HG02943 (cell line): ENCODE measurements around the gene JAZF1.

Source experiments
- ATAC-seq: cut with Tn5 transposase; IDR thresholded peaks from one replicate; pipeline ENCODE4 v1.9.1; 2021; ENCODE audit warnings: mild to moderate bottlenecking, low read depth, moderate library complexity; ENCODE audit not compliant: unreplicated experiment

Gene JAZF1

DNA sequence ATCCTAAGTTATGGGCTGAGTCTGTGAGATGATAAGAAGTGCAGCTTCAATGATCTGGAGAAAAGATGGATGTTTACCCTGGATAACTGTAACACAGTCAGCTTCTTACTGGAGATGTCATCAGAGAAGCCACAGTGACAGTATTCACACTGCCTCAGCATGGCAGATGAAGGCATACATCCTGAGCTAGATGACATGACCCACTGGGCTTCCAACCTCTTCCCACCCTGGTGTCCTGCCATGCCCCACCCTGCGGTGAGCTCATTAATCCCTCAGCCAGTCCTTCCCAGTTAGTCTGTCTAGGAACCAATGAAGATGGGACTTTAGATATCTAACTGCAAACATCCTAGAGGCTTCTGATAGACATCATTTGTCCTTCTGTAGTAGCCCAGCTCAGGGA lies 226.8 kb downstream of the JAZF1 start:
- no peak for ATAC-seq

DNA sequence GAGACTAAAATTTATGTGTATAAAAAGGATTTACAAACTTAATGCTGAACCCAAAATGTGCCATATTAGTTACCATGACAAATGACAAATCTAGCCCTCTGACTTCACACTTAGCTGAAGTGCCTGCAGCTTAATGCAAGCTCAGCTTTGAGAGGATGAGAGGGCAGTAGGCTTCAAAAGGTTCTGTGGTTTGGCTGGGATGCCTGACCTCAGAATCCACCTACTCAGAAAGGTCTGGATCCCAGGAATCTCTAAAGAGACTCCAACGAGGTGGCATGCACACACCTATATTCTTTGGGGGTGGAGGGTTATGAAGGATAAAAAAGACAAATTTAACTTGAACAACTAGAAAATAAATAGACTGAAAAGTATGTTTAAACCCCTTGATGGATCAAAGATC lies 227.2 kb downstream of the JAZF1 start:
- ATAC-seq, result no peak

DNA sequence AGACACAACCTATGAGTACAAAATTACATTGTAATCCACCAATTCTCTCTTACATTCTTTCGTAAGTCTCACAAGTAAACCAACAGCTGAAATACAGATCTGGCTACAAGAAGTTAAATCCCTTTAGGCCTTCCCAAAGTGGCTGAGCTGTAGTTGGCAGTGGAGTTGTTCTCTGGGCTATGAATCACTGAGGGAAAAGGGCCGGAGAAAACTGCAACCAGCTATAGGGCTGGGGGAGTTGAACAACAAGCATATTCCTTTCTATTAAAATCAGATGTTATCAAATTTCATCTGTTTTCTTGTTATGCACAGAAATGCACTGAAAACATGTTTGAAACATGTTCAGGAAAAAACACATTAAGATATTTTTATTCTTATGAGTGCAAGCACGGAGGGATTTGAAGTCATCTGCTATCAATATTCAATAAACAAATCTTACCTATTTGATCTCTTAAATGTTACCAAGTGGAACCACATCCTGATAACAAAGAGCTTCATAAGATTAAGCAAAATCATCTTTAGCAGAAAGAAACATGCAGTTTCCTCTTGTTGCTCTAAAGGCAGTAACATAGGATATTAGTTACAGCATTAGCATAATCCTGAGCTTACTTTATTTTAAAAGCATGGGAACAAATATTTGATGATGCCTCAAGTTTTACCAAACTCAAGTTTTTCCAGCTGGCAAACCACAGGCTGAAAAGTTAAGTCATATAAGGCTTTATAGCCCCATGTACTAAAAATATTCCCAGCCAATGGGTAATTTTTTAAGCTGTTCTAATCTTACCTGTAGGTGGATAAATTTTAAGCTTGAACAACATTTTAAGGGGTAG lies 227.9 kb downstream of the JAZF1 start:
- no peak for ATAC-seq

DNA sequence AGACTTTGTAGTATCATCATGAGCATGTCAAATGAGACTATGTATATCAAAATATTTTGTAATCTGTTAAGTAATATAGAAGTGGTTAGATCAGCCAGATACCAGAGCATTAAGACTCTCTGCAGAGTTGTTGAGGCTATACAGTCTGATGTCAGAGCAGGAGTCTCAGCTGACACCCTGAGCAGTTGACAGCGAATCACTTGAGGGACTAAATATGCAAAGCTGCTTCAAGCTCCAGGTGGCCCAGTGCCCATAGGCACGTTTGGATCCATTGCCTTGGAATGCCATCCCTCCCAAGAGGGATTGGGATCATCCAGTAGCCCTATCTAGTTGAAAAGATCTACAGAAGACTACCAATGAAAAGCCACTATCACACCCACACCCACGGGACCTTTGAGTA lies 230.5 kb downstream of the JAZF1 start:
- ATAC-seq, result no peak

DNA sequence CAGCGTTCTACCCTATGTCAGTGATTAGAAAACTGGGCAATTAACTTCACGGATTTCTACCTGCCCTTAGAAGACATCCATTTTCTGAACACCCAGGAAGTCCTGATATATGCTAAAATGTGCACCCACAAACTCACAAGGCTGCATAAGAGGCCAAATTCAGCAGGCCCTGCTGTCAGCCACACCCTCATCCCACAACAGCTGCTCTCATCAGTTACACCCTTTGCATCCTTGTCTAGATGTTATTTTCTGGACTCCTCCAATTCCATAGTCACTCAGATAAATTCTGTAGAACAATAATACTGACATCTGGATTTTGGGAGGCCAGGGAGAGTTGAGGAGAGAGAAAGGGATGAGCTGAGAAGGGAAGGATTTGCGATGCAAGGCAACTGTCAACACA lies 231.7 kb downstream of the JAZF1 start:
- ATAC-seq, result no peak

DNA sequence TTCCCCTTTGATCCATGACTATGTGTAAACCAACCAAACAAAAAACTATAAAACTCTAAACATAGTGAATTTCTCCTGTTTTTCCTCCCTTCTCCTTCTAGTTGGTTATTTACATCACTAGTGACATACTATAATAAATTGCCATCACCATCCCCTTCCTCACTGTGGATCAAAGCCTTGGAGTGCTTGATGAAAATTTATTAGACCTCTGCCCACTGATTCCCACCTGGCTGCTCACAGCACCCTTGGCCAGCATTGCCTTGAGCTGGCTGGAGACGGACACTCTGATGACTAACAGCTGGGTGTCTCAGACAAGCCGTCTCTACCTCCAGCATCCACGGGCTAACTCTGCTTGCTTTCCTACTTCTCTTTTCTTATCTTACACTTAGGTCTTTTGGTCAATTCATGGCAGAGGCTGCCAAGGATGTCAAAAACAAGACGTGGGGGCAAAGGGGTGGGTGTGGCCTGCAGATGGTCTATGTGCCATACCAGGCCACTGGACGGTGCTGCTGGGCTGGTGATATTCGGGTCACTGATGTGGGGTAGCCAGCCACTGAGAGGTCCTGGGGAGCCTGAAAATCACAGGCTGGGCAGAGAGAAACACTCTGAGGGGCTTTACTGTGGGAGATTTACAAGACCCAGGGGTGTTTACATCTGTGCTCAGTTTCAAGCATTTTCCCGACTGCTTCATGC lies 232.9 kb downstream of the JAZF1 start:
- no peak for ATAC-seq

DNA sequence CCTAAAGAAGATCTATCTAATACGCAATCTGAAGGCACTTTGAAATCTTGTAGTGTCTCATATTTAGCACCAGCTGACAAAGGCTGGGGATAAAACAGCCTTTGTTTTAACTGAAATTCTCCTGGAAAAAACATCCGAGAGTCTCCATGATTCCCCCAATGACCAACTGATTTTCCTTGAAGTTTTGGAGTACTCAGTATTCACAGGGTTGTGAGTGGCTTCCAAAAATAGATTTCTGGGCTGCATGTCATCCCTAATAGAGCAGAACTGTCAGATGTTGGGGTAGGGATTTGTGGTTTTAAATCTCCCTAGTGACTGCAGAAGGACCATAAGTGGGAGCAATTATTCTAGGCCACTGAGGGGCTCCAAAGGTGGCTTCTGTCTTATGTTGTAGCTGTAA lies 234.2 kb downstream of the JAZF1 start:
- no peak for ATAC-seq

DNA sequence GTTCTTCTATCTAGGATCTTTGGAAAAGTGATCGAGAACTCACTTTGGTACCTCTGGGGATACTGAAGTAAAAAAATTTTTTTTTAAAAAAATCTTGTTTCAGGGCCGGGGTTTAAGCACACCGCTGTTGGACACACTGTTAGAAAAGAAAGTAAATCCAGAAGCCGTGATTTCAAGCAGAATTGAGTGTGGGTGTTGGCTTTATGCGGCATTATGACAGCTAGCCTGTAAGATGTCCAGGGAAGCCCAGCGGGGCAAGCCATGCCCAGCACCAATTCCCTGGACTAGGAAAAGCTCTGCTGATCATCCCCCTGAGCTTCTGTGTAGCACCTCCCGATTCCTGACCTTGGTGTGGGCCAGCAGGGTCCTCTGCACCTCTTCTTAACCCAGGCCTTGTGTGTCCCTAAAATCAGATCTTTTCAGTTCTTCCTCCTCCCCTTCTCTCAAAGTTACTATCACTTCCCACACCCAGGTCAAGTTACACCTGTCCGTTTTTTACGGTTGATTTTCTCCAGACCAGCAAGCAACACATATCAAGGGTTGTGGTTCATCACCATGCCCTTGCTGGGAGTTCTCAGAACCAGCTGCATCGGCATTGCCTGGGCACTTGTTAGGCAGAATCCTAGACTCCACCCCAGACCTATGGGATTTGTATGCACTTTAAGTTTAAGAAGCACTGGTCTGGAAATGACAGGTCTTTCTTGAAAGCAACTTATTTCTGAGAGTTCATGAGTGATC lies 235.4 kb downstream of the JAZF1 start:
- ATAC-seq, result no peak

DNA sequence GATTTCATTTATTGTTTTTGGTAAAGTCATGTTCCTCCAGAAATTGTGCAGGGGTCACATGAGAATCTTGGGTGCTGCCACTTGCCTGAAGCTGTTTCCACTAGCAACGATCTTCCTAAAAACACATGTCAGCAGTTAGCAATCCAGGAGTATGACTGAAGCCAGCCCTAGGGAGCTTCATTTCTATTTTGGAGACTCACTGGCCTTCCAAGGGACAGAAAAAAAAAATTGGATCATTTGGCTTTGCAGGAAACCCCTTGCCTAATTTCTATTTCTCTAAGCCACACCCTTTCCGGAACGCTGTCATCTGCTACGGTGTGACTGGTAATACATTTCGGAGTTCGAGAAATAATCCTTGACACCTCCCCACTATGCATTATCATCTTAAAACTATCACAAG lies 236.0 kb downstream of the JAZF1 start:
- ATAC-seq, result no peak

DNA sequence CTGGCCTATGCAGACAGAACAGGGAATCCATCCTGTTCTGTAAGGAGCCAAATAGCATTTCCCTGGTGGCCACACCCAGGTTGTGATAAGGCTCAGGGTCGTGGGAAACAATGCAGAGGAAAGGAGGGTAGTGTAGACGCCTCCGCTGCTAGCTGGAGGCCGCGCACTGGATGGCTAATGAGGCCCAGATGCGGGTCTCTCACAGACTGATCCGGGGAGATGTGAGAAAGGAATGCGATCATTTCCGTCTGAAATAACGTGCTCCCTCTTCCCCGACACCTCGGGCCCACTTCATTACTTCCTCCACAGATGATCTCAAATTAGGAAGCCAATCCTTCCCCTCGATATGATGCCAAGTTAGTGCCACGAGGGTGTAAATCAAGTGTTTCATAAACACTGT lies 237.4 kb downstream of the JAZF1 start:
- no peak for ATAC-seq

DNA sequence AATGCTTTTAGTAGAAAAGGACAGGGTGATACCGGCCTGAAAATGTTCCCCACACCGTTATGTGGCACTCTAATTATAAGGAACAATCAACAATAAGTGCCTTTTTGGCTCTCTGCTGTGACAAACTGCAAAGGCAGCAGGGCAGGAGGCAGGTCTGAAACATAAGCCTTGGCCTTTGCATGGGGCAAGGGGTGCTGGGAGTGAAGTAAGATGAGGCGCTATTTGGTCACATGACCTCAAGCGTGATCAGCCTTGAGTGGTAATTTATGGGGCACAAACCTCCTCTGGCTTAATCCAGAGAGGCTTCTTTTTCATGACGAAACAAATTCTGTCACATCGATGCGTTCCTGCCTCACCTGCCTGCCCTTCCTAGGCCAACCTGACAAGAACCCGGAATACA lies 237.9 kb downstream of the JAZF1 start:
- ATAC-seq, result no peak

DNA sequence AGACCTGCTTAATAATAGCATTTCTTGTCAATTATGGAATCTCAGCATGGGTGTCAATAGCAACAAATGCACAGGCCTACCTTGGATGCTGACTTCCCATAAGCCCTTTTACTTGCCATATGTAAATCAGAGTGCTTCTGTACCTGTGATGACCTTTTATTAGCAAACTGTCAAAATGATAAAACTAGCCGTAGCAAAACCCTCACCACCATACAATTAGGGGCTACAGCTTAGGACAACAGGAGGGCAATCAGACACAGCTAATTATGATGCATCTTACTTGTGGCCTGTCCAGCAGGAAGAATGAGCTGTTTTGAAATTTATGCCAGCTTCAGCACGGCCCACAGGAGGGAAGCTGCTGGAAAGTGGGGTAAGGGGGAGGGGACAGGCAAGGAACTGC lies 239.1 kb downstream of the JAZF1 start:
- ATAC-seq, result no peak

DNA sequence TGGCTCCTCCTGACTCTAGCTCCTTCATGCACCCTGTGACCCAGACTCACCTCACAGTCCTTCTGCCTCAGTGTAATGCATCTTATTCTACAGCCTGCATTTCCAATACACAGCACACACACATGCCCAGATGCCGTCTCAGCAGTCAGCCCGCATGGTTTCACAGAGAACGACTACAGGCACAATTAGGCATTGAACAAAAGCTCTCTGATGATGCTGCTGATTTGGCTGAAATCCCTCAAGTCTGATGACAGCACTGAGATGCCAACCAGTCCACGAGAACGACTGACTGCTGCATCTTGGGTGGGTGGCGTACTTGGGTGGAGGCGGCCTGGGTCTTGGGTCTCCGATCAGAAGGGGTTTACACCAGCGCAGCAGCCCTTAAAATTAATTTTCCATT lies 240.3 kb downstream of the JAZF1 start:
- ATAC-seq, result no peak

DNA sequence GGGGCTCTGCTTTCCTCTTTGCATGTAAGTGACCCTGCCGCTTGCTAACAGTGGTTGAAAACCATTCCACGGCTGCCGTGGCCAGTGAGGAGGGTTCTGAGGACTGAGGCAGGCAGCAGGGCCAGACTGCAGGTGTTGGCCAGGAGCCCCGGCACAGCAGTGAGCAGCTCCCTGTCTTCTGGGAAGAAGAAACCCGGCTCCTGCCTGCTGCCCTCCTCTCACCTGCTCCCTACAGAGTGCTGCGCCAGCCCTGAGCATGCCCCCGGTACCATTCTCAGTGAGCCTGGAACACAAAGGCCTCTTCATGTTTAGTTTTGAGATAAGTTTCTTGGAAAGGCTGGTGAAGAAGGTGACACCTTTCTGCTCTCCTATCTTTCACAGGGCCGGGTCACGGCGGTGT lies 240.7 kb downstream of the JAZF1 start:
- ATAC-seq, result no peak

DNA sequence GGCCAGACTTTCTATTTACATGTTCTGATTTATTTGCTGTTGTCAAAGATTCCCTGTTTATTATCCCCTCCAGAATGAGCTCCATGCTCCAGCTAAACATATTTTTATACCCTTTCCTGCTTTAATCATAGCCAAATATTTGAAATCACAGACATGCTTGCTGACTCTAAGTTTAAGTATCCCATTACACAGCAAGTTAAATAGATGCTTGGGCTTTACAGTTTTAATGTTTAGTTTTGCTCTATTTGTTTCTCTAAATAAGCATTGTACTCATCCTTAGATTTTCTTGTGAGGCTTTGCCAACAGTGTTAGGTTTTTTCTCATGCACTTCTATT lies 243.9 kb downstream of the JAZF1 start:
- no peak for ATAC-seq

DNA sequence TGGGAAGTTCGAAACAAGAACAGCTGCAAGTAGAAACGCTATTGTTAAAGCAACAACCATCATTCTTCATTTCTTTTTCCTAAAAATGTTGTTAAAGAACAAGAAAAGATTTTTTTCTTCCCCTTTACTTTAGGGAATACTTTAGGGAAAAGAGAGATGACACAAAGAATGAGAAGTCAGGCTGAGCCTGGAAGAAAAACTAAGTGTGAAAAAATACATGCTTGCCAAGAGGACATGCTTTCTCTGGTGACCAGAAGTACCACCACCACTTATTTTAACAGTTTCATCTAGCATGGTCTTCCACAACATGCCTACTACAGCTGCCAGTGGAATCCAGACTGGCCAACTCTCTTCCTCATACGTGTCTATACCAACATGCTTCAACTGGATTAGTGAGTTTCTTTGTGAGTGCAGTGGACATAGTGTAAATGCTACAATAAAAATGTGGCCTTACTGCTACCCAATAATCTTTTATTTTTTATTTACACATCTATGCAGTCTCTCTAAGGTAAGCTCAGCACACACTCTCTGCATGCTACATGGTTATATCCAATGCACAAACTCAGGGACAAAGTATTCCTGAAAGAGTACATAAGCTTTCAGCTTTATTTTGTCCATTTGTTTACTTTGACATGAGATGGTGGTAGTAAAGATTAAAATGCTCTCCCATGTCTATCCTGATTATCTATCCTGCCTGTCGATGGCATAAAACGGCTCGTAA lies 244.4 kb downstream of the JAZF1 start:
- no peak for ATAC-seq

DNA sequence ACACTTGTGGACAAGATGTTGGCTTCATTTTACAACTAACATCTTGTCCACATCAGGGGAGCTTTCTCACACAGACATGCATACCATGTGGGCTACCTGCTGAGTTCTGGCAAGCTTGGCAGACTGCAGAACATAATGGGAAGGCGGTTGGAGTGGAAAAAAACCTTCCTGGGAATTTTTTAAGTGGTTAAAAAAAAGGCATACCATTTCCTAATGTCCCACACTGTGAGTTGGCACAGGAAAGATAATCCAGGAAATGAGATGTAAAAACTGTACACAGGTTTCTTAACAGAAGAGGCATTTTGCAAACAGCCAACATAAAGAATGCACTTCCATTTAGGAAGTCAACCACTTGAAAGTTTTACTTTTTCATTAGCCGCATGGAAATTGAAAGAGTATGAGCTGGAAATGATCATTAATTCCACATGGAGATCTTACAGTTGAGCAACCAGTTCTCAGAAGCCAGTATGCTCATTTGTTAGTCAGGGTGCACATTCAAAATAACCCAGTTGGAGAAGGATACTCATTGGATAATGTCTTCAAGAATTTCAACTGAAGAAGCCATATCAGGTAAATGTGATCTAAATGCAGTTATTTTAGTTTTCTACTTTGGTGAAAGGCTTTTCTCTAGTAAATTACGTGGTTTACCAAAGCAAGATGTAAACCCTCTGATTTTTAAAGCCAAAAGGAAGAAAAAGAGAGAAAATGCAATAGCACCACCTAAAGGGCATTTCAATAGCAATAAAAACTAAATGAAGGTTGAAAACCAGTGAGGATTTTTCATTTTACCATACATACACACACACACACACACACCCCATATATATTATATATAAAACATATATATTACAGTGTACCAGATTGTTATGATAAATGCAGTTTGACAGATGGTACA lies 246.7 kb downstream of the JAZF1 start:
- ATAC-seq, result no peak

DNA sequence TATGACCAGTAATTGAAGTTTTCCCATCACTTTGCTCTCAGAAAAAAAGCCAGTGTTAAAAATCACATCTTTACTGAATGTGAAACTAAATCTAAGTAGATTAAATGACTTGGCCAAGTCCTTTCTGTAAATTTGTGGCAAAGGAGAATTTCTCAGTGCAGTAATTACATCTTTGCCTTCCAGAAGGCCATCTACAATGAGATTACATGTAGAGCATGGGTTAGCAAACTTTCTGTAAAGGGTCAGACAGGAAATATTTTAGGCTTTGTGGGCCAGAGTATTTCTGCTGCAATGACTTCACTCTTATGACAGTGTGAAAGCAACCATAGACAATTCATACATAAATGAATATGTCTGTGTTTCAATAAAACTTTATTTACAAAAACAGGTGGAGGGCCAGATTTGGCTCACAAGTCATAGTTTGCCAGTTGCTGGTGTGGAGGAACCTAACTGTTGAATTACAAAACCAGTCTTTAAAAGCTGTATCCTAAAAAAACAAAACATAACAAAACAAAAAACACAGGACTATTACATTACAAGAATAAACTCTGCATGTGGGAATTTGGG lies 249.6 kb downstream of the JAZF1 start:
- ATAC-seq, result no peak

DNA sequence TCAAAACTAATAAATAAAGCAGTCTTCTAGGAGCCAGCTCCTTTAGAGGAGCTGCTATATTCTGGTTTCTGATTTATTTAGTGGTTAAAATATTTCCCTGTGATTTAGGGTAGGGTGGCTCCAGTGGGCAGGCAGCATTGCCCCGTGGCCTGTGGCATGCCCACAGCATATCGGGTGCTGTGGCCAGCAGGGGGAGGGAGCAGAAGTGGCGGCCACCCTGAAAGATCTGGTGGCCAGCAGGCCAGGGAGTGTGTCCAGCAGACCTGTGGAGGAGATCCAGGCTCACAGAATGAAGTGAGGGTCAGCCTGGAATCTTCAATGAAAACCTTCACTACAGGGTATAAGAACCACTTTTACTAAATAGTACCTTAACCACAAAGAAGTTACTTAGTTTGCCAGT lies 251.5 kb downstream of the JAZF1 start:
- ATAC-seq, result no peak

DNA sequence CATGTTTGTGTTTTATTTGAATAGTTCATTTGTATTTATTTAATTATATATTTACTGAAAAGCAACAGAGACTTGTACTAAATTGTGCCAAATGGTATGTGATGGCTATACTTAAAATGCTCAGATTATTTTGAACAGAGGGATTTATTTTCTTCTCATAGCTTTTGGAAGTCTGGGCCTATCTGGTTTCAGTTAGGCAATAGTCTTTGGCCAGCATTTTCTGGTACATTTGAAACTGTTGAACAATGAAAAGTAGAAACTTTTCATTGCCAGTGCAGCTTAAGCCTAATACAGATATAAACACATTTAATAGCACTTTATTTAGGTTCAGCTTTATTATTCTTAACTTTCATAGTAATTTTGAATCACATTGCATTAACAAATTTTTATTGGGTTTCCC lies 252.6 kb downstream of the JAZF1 start:
- no peak for ATAC-seq
